T47D (cell line): ENCODE measurements around the gene MMP23B.

ENCODE experiments used
- DNase-seq, 2 experiments: peaks; one replicate each; pipeline versions ENCODE4 v3.0.0 to v3.0.0-alpha.2; 2011 to 2012; ENCODE audit warnings: low read depth in 1 of 2, low spot score in 1 of 2
- JUND ChIP-seq: IDR thresholded peaks from 2 replicates; pipeline ENCODE4 v1.6.1; 2012; ENCODE audit warnings: low read depth
- in situ Hi-C: cut with HindIII; loops from 2 replicates; pipeline ENCODE4 v1.10.0; 2016; ENCODE audit warnings: low sequenced_read_pairs, low pct_unique_long_range_greater_than_20kb

The MMP23B gene

DNA sequence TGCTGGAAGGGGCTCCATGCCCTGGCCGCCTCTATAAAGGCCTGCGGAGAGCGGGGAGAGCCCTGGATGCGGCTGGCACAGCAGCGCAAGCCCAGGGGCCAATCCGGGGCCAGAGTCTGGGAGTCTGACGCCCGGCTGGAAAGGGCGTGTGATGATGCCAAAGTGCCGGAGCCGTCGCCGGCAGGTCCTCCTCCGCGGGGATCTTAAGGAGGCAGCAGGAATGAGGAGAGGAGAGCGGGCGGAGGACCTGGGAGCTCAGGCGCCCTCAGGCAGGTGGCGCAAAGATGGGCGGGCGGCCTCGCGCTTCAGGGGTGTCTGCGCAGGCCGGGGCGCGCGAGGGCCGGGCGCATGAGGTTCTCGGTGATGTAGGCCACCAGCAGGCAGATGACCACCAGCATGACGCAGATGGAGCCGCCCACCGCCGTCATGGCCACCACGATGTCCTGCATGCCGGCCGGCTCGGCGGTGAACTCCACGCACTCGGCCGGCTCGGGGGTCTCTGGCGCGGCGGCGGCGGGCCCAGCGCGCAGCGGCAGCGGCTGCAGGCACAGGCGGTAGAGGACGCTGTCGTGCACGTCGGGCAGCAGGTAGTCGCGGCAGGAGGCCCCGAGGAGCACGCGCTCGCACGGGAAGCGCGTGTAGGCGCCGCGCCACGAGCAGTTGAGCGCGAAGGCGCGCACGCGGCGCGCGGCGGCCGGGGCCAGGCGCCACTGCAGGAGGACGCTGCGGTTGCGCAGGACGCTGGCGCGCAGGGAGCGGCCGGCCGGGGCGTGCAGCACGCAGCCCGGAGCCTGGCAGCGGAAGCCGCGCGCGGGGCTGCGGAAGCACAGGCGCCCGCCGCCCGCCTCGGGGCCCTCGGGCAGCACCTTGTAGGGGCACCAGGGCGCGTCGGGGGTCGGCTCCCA lies 32.7 kb upstream of the MMP23B start:
- in situ Hi-C loops: no loop called here
- no peak for TF ChIP-seq JUND
- no peak for DNase-seq

GRCh38 chr1:1599935-1600860 lies 31.8 kb upstream of the MMP23B start, which contains the start of gene FNDC10:
TSS of gene FNDC10 (minus strand) at chr1:1600135. CDS start at chr1:1600015, 120 bp downstream.
- no peak for DNase-seq
- in situ Hi-C loops: no loop called here
- no peak for TF ChIP-seq JUND

- in situ Hi-C loops: no loop called here
- DNase-seq: no peak
- no peak for TF ChIP-seq JUND
These were observed 31.0 kb upstream of the MMP23B start for GRCh38 chr1:1600861-1601563.

GRCh38 chr1:1601564-1602303 lies 30.2 kb upstream of the MMP23B start:
- DNase-seq: no peak
- in situ Hi-C loops: no loop called here
- no peak for TF ChIP-seq JUND

GRCh38 chr1:1602304-1602967 lies 29.5 kb upstream of the MMP23B start:
- DNase-seq: no peak
- in situ Hi-C loops: no loop called here
- no peak for TF ChIP-seq JUND

DNA sequence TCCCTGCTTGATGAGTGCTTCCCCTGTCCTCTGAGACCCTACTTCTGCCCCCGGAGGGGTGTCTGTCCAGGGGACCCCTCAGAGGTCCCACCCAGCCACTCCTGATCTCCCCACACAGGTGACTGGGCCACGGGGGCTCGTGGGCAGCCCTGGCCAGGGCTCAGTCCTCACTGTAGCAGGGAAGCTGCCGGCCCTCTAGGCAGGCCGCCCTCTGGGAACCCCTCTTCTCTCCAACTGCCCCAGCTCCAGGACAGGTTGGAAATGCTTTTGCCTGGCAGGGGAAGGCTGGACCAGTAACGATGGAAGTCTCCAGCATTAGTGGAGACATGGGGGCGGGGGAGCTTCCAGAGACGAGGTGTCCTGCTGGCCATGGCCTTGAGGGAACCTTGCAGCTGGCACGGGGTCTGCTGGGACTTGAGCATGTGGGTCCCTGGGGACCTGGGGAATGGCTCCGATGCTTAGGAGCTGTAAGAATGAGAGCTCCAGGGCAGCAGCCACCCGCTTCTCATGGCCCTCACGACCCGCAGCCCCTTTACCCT lies 28.9 kb upstream of the MMP23B start:
- DNase-seq: no peak
- no peak for TF ChIP-seq JUND
- in situ Hi-C loops: no loop called here

DNA sequence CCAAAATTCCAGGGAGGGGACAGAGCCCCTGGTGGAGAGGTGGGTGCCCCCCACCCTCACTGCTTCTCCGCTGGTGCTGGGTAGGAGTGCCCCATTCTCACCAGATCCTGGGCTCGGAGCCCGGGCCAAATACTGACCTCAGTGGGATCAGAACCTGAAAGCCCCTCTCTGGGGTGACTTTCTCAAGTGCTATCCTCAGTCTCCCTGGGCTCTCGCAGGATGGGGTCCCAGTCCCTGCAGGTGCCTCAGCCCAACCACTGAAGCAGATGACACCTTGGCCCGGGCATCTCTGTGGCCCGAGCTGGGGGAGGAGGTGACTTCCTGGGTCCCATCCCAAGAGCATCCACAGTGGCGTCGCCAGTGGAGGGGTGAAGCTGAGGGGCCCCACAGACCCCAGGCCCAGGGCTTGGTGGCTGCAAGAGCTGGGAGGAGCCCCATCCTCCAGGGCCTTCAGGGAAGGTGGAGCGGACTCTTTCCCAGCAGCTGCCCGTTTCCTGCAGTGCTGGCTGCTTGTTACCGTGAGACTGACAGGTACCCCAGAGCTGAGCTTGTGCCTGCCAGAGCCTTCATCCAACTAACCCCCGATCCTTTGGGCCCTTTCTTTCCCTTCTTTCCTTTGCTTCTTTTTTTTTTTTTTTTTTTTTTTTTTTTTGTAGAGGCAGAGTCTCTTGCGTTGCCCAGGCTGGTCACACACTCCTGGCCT lies 28.2 kb upstream of the MMP23B start:
- in situ Hi-C loops: no loop called here
- TF ChIP-seq JUND: no peak
- DNase-seq: no peak

DNA sequence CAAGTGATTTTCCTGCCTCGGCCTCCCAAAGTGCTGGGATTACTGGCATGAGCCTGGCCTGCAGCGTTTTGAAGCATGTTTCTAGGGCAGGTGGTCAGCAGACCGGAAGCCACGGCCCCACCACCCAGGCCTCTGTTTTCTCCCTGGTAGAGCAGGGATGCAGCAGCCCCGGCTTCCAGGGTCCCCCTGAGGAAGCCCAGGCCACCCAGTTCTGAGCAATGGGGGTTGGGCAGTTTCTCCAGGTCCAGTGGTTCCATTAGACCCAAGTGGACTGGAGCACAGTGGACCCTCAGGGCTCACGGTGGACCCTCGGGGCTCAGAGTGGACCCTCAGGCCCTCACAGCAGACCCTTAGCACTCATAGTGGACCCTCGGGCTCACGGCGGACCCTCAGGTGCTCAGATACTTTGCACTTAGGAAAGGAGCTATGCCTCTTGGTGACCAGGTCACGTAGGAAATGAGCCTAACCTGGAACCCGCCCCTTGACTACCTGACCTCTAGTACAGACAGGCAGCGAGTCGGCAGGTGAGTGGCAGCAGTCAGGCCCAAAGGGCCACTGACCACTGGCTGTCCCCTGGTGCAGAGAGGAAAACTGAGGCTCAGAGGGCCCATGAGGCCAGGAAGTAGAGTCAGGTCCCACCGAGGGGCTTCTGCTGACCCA lies 27.5 kb upstream of the MMP23B start:
- TF ChIP-seq JUND: no peak
- no peak for DNase-seq
- in situ Hi-C loops: no loop called here

- TF ChIP-seq JUND: no peak
- DNase-seq: no peak
- in situ Hi-C loops: no loop called here
These were observed 26.9 kb upstream of the MMP23B start for GRCh38 chr1:1605034-1605591.

DNA sequence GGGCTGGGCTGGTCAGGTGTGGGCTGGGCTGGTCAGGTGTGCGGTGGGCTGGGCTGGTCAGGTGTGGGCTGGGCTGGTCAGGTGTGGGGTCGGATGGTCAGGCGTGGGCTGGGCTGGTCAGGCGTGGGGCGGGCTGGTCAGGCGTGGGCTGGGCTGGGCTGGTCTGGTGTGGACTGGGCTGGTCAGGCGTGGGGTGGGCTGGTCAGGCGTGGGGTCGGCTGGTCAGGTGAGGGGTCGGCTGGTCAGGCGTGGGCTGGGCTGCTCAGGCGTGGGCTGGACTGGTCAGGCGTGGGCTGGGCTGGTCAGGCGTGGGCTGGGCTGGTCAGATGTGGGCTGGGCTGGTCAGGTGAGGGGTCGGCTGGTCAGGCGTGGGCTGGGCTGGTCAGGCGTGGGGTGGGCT lies 26.2 kb upstream of the MMP23B start:
- DNase-seq: no peak
- in situ Hi-C loops: no loop called here
- TF ChIP-seq JUND: no peak
